Activated naive CD4-positive, alpha-beta T cell treated with Interleukin-2 at 50 U/mL for 16 hours (primary cell): ENCODE data around the gene DCPS.
A peak's percentile ranks its signal among the peaks of the same experiment; 100 is the strongest.
"Not testable (repeated sequence)": the region's sequence is repeated elsewhere in the genome, so short reads cannot be mapped to it uniquely, and the experiment has no call there.

Experiments used
- DNase-seq: peaks from one replicate; pipeline ENCODE4 v3.0.0-alpha.2; 2020

Gene DCPS, protein sequence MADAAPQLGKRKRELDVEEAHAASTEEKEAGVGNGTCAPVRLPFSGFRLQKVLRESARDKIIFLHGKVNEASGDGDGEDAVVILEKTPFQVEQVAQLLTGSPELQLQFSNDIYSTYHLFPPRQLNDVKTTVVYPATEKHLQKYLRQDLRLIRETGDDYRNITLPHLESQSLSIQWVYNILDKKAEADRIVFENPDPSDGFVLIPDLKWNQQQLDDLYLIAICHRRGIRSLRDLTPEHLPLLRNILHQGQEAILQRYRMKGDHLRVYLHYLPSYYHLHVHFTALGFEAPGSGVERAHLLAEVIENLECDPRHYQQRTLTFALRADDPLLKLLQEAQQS

GRCh38 chr11:126303623-126304456, at the start of gene DCPS:
DCPS (plus strand) TSS chr11:126304060; CDS start chr11:126304081, 21 bp downstream.
- DNase-seq = peak; percentile 90

DNA sequence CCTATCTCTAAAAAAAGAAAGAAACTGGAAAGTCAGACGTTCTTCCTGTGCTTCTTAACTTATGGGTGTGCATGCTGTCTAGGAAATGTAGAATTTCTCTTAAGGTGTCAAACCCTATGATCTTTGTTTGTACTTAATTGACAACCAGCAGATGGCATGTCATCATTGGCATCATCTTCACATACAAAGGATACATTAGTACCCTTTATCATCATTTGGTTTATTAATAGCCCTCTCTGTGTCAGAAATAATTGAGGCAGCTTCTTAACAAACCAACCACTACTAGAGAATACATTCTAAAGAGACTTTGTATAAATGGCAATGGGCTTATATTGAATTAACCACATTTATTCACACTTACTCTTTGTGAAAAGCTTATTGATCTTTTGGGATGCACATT, 49.0 kb upstream of the DCPS start:
- no peak for DNase-seq

DNA sequence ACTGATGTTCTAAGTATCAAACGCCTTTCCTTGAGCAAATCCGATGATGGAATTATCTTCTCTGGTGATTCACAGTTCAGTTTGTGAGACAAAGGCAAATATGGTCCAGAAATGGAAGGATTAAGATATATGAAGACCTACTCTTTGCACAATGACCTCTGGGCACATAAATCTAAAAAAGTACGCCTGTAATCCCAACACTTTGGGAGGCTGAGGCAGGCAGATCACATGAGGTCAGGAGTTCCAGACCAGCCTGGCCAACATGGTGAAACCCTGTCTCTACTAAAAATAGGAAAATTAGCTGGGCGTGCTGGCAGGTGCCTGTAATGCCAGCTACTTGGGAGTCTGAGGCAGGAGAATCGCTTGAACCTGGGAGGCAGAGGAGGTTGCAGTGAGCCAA, 48.4 kb upstream of the DCPS start:
- not testable (repeated sequence) for DNase-seq

- DNase-seq = no peak
These were observed 47.6 kb upstream of the DCPS start for GRCh38 chr11:126256216-126256615.

- no peak for DNase-seq
These were observed 46.7 kb upstream of the DCPS start for GRCh38 chr11:126257144-126257543.

DNA sequence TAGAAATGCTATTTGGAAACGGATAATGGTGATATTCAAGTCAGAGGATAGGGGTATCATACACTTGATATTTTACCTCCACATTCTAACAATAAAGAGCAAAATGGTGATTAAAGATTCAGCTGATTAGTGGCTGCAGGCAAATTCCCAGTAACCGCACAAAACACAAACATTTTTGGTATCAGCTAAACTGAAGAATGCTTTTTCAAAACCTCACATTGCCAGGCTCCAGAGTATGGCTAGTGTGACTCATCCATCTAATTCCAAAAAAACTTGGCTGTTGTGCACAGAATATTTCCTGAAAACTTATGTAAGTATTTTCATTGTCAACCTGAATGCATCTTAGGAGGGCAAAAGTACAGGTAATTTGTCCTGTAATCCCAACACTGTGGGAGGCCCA, 46.1 kb upstream of the DCPS start:
- DNase-seq = no peak

GRCh38 chr11:126262216-126262615, 41.6 kb upstream of the DCPS start:
- DNase-seq = no peak

- DNase-seq = no peak
These were observed 40.4 kb upstream of the DCPS start for GRCh38 chr11:126263489-126263888.

- DNase-seq = no peak
These were observed 38.0 kb upstream of the DCPS start for GRCh38 chr11:126265811-126266210.

- DNase-seq = no peak
These were observed 36.2 kb upstream of the DCPS start for GRCh38 chr11:126267650-126268049.

GRCh38 chr11:126268361-126268707, 35.5 kb upstream of the DCPS start:
- DNase-seq = no peak

GRCh38 chr11:126268708-126269579, 34.9 kb upstream of the DCPS start, which contains the start of the genes FOXRED1 and SRPRA:
FOXRED1 (plus strand) TSS chr11:126269154; CDS start chr11:126269207, 53 bp downstream.
SRPRA (minus strand) TSS chr11:126268895; CDS start chr11:126268804, 91 bp downstream.
- DNase-seq = peak; percentile 100

DNA sequence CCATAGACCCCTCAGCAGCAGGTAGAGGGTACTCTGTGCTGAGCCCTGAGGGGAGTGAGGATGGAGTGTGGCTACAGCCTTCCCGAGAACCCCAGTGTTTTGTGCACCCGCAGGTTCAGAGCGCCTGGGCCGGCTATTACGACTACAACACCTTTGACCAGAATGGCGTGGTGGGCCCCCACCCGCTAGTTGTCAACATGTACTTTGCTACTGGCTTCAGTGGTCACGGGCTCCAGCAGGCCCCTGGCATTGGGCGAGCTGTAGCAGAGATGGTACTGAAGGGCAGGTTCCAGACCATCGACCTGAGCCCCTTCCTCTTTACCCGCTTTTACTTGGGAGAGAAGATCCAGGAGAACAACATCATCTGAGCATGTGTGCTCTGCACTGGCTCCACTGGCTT, 26.5 kb upstream of the DCPS start:
- no peak for DNase-seq

- no peak for DNase-seq
These were observed 26.1 kb upstream of the DCPS start for GRCh38 chr11:126277780-126278179.

GRCh38 chr11:126279191-126279590, 24.7 kb upstream of the DCPS start:
- DNase-seq = no peak

DNA sequence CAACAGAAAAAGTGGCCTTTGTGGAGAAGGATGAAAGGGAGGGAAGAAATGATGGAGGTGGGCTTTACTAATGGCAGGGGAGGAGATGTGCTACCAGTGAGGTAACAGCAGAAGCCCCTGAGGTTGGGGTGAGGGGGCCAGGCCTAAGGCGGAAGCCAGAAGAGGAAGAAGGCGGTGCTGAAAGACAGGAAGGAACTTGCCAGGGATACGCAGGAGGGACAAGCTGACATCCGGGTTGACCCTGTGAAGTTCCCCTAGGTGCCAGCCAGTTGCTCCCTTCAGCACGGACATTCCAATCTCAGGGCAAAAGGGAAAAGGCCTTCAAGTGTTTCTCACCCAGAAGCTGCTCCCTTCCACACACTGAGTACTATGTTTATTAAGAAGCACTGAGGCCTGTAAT, 23.3 kb upstream of the DCPS start:
- no peak for DNase-seq

DNA sequence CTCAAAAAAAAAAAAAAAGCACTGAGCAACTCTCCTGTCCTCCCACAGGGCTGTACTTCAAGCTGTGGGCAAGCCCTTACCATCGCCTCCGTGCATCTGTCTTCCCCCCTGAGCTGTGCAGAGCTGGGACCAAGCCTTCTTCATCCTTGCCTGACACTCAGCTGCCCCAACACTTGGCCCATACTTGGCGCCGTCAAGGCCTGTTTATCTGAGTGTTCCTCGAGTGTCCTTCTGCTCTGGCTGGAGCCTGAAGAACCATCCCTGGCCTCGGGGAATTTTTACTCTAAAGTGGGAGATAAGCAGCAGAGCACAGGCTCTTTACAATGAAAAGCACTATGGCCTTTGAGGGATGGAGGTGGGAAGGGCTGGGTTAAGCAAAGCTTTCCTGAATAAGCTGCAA, 22.6 kb upstream of the DCPS start:
- DNase-seq = no peak

DNA sequence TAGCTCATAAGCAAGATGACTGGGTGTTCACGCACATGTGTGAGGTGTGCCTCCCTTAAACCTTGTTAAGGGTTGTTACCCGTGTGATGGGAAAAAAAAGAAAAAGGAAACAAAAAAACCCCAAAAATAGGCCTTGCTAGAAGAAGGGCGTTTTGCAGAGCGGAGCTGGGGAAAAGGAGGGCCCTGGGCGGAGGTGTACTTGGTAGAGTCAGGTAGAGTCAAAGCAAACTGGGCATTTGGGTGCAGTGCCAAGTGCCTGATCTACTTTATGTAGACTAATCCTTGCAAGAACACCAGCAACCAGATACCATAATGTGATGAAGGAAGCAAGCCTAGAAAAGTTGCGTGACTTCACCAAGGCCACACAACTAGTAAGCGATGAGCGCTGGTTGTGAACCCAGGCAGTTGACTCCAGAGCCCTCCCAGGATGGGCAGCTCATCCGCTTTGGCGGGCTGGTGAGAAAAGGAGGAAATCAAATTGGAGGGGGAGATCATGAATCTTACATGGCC, 22.1 kb upstream of the DCPS start:
- no peak for DNase-seq

DNA sequence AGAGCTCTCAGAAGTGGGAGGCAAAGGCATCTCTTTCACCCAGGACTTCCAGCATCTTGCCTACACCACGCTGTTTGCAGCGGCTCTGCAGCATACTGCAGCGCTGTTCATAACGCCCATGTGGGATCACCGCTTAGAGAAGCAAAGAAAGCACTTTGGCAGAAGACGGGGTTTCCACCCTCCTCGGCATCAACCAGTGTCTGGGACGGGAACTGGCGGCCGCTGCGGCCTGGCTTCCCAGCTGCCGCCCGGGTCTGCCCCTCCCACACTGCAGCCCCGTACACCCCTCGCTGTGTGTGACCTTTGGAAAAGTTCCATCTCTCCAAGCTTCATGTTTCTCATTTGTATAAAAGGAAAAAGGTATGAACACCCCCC, 21.5 kb upstream of the DCPS start:
- DNase-seq = peak; percentile 40

DNA sequence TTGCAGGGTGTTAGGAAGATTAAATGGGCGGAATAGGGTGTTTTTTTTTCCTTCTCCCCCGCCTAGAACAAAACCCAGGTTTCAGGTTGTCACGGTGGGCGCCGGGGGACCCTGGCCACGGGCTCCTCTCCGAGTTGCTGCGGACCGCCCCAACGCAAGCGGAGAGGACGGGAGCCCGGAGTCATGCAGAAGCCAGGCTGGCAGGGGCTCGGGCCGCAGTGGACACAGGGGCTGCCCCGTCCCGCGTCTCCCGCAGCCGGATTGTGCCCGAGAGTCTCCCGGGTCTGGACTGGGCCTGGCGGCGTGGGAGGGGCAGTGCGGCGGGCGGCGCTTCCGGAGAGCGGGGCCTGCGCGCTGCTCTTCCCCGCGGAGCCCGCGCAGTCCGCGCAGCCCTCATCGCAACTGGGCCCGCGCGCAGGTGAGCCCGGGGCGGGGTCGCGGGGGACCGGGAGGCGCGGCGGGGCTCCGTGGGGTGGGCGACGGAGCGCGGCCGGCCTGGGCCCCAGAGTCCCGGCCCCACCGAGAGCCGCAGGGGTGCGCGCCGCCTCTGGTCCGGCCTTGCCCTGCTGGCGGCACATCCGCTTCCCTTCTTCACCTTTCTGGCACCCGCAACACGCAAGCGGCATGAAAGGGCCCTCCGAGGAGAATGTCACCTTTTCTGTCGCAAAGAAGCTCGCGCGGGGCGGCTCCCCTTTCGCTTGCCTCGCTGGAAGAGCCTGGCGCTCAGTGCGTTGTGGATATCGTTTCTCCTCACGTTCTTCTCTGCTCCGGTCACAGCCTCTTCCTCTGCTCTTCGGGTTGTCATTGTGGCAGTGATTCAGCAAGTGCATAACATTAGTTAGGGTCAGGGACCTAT, 20.9 kb upstream of the DCPS start, which contains the start of gene TIRAP:
TIRAP (plus strand) TSS at position 358 of the 856 bp plus-strand sequence. CDS start 7,802 bp downstream, outside the sequence.
- peak; percentile 67 for DNase-seq

DNA sequence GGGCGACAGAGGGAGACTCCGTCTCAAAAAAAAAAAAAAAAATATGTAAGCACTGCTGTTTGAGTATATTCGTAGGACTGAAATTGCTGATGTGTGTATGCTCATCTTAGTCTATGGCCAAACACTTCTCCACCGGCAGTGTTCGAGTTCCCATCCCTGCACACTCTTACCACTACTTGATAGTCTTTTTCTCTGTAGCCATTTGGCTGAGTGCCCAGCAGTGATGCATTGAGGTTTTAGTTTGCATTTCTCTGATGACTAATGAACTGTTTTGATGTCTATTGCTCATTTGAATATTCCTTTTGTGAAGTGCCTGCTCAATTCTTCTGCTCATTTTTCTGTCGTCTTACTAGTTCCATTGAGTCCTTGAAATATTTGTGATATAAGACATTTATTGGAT, 19.0 kb upstream of the DCPS start:
- DNase-seq = peak; percentile 88

GRCh38 chr11:126288237-126288636, 15.6 kb upstream of the DCPS start:
- DNase-seq = no peak
